A549 (cell line): ENCODE measurements around the gene SMARCD1.

Source experiments
- CTCF ChIP-seq: fragments of >200 bp; sonication (Bioruptor Twin); formaldehyde crosslinking; IDR thresholded peaks from 3 replicates; pipeline ENCODE4 v1.5.1; 2016
- MAX ChIP-seq: IDR thresholded peaks from 2 replicates; pipeline ENCODE4 v1.6.1; 2012
- MAZ ChIP-seq: fragments of 150-350 bp; IDR thresholded peaks from 2 replicates; pipeline ENCODE4 v1.6.1; 2014; ENCODE audit warnings: antibody characterized with exemption, low read depth, low read length, borderline replicate concordance
- POLR2A ChIP-seq: IDR thresholded peaks from 2 replicates; pipeline ENCODE4 v1.6.1; 2012; ENCODE audit warnings: mild to moderate bottlenecking, low read length
- REST ChIP-seq: fragments of 200-600 bp; sonication (generic); IDR thresholded peaks from 2 replicates; pipeline ENCODE4 v1.6.1; 2016; ENCODE audit warnings: antibody characterized with exemption, mild to moderate bottlenecking, moderate library complexity
- SREBF2 ChIP-seq: fragments of 450-650 bp; IDR thresholded peaks from 2 replicates; pipeline ENCODE4 v1.6.1; 2014; ENCODE audit warnings: mild to moderate bottlenecking, moderate library complexity

- no peak for TF ChIP-seq CTCF
- no peak for TF ChIP-seq POLR2A
- TF ChIP-seq SREBF2 = no peak
- TF ChIP-seq REST = no peak
- TF ChIP-seq MAX = no peak
- TF ChIP-seq MAZ = no peak
These were observed 1.8 kb upstream of the SMARCD1 start for GRCh38 chr12:50083301-50083700.
